Choroid plexus epithelial cell (primary cell): ENCODE measurements around the gene YIPF4.
A peak's percentile ranks its signal among the peaks of the same experiment; 100 is the strongest.
"Not testable (repeated sequence)": the region's sequence is repeated elsewhere in the genome, so short reads cannot be mapped to it uniquely, and the experiment has no call there.

ENCODE experiments used
- DNase-seq: peaks from one replicate; pipeline ENCODE4 v3.0.0-alpha.2; 2010; ENCODE audit warnings: low read depth
- H3K4me3 ChIP-seq: 2 replicates; pipeline ENCODE4 v1.5.1; 2011; ENCODE audit warnings: low read depth, mild to moderate bottlenecking, control low read depth, low read length, moderate library complexity
- TF ChIP-seq, protein P1 (sequence below): conservative IDR thresholded peaks from 2 replicates; pipeline ENCODE4 v1.5.1; 2011; ENCODE audit warnings: low read depth, mild to moderate bottlenecking, control low read depth, inconsistent platforms, low read length, moderate library complexity

Gene YIPF4

DNA sequence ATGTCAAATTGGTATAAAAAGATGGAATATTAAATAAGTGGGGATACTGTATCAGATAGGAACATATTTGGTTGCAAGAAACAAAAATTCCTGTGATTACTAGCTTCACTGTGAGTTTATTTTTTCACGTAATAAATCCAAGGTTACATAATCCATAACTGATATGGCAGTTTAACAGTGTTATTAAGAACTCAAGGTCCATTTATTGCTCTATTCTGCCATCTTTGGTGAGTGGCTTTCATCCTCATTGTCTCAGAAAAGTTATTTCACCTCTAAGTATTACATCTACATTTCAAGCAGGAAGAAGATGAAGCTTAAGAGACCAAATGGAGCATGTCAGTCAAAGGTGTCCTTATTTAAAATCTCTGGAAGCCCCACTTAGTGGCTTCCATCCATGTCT is 37.2 kb downstream of the YIPF4 start:
- no peak overlapping the region for H3K4me3 ChIP-seq
- TF ChIP-seq, protein P1, sequence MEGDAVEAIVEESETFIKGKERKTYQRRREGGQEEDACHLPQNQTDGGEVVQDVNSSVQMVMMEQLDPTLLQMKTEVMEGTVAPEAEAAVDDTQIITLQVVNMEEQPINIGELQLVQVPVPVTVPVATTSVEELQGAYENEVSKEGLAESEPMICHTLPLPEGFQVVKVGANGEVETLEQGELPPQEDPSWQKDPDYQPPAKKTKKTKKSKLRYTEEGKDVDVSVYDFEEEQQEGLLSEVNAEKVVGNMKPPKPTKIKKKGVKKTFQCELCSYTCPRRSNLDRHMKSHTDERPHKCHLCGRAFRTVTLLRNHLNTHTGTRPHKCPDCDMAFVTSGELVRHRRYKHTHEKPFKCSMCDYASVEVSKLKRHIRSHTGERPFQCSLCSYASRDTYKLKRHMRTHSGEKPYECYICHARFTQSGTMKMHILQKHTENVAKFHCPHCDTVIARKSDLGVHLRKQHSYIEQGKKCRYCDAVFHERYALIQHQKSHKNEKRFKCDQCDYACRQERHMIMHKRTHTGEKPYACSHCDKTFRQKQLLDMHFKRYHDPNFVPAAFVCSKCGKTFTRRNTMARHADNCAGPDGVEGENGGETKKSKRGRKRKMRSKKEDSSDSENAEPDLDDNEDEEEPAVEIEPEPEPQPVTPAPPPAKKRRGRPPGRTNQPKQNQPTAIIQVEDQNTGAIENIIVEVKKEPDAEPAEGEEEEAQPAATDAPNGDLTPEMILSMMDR: no peak
- DNase-seq: no peak

DNA sequence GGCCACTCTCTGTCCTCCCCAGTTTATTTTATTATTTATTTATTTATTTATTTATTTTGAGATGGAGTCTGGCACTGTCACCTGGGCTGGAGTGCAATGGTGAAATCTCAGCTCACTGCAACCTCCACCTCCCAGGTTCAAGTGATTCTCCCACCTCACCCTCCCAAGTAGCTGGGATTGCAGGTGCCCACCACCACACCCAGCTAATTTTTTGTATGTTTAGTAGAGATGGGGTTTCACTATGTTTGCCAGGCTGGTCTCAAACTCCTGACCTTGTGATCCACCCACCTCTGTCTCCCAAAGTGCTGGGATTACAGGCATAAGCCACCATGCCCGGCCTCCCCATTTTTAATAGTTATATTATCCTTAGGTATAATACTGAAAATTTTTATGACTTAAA is 51.0 kb downstream of the YIPF4 start:
- H3K4me3 ChIP-seq, DNase-seq: not testable (repeated sequence)

DNA sequence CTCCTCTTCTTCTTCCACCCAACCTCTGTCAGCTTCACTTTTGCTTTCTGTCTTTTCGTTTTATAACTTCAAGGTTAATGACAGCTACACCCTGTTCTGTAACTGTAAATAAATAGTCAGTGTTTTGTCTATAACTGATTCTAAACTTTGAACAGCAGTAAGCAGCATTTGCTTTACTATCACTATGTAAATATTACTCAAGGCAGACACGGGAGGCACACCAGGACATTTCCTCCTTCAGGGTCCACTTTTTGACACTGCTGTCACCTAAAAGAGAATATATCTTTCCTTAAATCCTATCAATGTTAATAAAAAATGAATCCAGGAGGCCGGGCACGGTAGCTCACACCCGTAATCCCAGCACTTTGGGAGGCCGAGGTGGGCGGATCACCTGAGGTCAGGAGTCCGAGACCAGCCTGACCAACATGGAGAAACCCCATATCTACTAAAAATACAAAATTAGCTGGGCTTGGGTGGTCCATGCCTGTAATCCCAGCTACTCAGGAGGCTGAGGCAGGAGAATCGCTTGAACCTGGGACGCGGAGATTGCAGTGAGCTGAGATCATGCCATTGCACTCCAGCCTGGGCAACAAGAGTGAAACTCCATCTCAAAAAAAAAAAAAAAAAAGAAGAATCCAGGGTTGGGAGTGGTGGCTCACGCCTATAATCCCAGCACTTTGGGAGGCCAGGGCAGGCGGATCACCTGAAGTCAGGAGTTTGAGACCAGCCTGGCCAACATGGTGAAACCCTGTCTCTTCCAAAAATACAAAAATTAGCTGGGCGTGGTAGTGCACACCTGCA is 51.7 kb downstream of the YIPF4 start:
- H3K4me3 ChIP-seq, DNase-seq: not testable (repeated sequence)

DNA sequence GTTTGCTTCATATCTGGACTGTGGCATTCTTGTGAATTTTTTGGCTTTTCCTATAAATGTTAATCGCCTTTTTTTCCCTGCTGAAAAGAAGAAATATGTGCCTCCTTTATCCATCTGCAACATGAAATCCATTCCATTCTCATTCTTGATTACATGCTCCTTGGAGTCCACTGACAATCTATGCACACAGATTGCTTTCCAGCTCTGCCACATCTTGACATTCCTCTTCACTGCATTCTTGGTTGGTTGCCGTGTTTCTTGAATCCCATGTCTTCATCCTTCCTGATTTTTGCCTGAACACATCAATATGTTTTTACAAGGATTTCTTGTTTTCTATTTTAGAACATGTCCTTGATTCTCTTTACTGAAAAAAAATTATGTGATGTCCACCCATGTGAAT is 52.4 kb downstream of the YIPF4 start:
- DNase-seq: peak; percentile 18
- TF ChIP-seq, protein P1: no peak
- no peak overlapping the region for H3K4me3 ChIP-seq

DNA sequence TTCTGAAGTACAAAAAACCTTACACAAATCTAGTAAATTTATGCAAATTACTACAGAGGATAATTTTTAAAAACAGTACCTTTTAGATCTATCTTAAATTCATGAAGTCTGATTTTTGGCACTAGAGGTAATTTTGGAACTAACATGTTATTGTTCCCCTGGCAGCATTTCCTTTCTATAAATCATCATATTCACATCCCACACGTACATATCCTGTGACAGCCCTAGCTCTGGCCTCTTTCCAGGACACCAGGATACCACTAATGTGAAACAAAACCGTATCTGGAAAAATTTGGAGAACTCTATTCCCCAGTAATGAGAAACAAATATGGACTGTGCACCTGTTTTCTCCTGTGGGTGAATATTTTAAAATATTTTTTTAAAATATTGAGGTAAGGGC is 65.1 kb downstream of the YIPF4 start:
- DNase-seq: peak; percentile 25
- H3K4me3 ChIP-seq: no peak overlapping the region
- TF ChIP-seq, protein P1: no peak

DNA sequence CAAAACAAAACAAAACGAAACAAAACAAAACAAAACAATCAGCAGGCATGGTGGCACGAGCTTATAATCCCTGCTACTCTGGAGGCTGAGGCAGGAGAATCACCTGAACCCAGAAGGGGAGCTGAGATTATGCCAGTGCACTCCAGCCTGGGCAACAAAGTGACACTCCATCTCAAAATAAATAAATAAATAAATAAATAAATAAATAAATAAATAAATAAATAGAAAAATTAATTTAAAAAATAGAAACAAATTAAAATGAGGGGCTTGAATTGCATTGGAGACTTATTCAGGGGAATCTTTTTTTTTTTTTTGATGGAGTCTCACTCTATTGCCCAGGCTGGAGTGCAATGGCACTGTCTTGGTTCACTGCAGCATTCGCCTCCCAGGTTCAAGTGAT is 73.1 kb downstream of the YIPF4 start:
- not testable (repeated sequence) for H3K4me3 ChIP-seq, DNase-seq

DNA sequence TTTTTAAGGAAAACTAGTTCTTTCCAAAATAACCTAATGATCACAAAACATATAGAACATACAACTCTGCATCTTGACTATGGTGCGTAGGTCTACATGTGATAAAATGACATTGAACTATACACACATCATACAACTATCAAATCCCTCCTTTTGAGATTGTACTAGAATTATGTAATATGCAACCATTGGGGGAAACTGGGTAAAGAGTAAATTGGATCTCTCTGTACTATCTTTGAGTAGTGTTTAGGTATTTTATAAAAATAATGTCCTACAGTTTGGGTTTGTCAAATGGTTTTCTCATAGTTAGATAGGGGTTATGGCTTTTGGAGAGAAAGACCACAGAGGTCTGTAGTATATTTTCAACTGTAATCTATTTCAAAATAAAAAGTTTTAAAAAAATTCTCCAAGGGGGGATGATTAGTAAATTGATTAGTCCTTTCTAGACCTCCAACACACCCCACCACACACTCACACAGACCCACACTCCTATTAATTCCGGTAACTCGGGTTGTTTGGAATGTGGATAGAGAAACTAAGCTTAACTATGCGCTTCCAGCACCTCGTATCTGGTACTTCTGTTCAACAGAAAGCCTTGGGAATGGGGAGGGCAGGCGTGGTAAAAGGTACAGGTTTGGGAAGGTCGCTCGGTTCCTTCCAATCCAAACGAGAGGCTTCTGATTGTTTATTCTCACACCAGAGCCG is 78.4 kb downstream of the YIPF4 start:
- peak overlapping the region; percentile 94 for H3K4me3 ChIP-seq
- DNase-seq: peak; percentile 52

DNA sequence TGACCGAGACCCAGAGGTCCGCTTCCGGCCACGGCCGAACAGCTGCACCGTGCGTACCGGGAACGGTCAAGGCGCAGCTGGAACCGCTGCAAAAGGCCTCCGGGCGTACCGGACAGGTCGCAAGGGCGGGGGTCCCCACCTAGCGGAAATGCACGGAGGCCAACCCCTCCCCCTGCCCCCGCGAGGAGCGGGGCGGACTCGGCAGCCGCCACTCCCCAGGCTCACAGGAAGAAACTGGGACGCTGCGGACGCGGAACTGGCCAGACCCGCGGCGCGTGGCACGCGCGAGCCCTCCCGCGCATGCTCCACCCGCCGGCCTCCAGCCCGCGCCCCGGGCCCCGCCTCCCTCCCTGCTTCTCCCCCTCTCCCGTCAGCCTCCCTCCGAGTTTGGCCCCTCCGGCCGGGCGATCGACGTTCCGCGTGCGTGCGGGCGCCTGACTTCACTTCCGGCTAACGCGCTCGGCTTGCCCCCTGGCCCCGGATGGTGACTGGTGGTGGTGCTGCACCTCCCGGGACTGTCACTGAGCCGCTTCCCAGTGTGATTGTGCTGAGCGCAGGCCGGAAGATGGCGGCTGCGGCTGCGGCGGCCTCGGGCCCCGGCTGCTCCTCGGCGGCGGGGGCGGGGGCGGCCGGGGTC is 79.1 kb downstream of the YIPF4 start, which contains the start of gene BIRC6:
Gene BIRC6, plus strand, starts transcription at position 343 of the 637 bp plus-strand sequence. Its CDS starts 139 bp downstream, at position 482.
- H3K4me3 ChIP-seq: peak within 1 kb of the TSS; percentile 94
- peak; percentile 95 for DNase-seq
- TF ChIP-seq, protein P1: no peak

More for the DNA sequence above, 78.4 kb downstream of the YIPF4 start:
- TF ChIP-seq, protein P1: no peak
